Esophagus squamous epithelium (tissue), 4 donors: Measurements from ENCODE around the gene SEC24C.

Experiments used
- POLR2A ChIP-seq, 4 donors: fragments of 450-650 bp; IDR thresholded peaks; one replicate each; pipeline ENCODE4 v1.6.1; 2017; ENCODE audit warnings: antibody characterized with exemption in 4 of 4, mild to moderate bottlenecking in 4 of 4, moderate library complexity in 3 of 4
- TF ChIP-seq, protein P1 (sequence below), 6 experiments: fragments of 450-650 bp in 4 of 6; fragments of 200-600 bp in 2 of 6; sonication (generic) in 2 of 6; IDR thresholded peaks; one replicate each; pipeline ENCODE4 v1.5.1; 2016 to 2019; ENCODE audit warnings: antibody characterized with exemption in 6 of 6, mild to moderate bottlenecking in 4 of 6, moderate library complexity in 4 of 6

DNA sequence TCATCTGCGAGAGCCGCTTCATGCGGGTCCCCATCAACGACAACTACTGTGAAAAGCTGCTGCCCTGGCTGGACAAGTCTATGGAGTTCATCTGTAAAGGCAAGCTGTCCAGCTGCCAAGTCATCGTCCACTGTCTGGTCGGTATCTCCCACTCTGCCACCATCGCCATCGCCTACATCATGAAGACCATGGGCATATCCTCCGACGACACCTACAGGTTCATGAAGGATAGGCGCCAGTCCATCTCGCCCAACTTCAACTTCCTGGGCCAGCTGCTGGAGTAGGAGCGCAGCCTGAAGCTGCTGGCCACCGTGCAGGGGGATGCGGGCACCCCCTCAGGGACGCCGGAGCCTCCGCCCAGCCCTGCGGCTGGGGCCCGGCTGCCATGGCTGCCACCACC is 11.7 kb upstream of the SEC24C start:
- TF ChIP-seq, protein P1, sequence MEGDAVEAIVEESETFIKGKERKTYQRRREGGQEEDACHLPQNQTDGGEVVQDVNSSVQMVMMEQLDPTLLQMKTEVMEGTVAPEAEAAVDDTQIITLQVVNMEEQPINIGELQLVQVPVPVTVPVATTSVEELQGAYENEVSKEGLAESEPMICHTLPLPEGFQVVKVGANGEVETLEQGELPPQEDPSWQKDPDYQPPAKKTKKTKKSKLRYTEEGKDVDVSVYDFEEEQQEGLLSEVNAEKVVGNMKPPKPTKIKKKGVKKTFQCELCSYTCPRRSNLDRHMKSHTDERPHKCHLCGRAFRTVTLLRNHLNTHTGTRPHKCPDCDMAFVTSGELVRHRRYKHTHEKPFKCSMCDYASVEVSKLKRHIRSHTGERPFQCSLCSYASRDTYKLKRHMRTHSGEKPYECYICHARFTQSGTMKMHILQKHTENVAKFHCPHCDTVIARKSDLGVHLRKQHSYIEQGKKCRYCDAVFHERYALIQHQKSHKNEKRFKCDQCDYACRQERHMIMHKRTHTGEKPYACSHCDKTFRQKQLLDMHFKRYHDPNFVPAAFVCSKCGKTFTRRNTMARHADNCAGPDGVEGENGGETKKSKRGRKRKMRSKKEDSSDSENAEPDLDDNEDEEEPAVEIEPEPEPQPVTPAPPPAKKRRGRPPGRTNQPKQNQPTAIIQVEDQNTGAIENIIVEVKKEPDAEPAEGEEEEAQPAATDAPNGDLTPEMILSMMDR (IDR thresholded peaks at IDR 0.05), result no peak
- no peak for TF ChIP-seq POLR2A (IDR thresholded peaks at IDR 0.05)
